Measurements from ENCODE around the gene MINK1. TPM values are rescaled to one million over a fixed set of nuclear protein-coding genes. Genes with fewer than 3 reads are reported as not detected.

Gene MINK1
- total and polyA plus RNA-seq, 2 of the 13 experiments (the other 11 are each of a cell fraction or from before 2014, with no cell fraction given), result 17.2 to 63.9 TPM

- in situ Hi-C loops (cut with HindIII; ENCODE audit: extremely low pct_ligation_motif_present, low pct_unique_long_range_greater_than_20kb) (no loop called here), intact Hi-C loops (cut with micrococcal nuclease; ENCODE audit: unreplicated experiment) (no loop called here)
- Histone ChIP-seq H3K9me3 (ENCODE audit: low read length) (no peaks in the 10 kb centered on the region), H3K79me2 (ENCODE audit: insufficient read depth, low read length) (no peaks in the 10 kb centered on the region), H3K27ac (ENCODE audit: extremely low read length, insufficient read depth, low read length) (no peak overlapping the region), H4K20me1 (ENCODE audit: insufficient read depth, low read length) (no peaks in the 10 kb centered on the region), H3K36me3 (replicated peaks in 1 of 2; ENCODE audit: control insufficient read depth in 1 of 2, insufficient read depth in 2 of 2, low read length in 2 of 2) (peaks cover 16 to 51% of the 10 kb centered on the region in 2 experiments), H3K4me3 (replicated peaks in 1 of 3; ENCODE audit: insufficient read depth in 1 of 3, low read depth in 2 of 3, low read length in 3 of 3) (no peak overlapping the region), H2AFZ (ENCODE audit: low read length) (no peak overlapping the region), H3K4me1 (ENCODE audit: insufficient read depth, low read length) (no peaks in the 10 kb centered on the region), H3K27me3 (ENCODE audit: control insufficient read depth in 1 of 2, insufficient read depth in 2 of 2, low read length in 2 of 2) (no peaks in the 10 kb centered on the region), H3K9ac (ENCODE audit: insufficient read depth, low read depth, low read length) (no peak overlapping the region), H3K4me2 (ENCODE audit: low read depth, low read length) (no peak overlapping the region)
- POLR2A ChIA-PET, result no interaction called here
- CTCF ChIA-PET (ENCODE audit: low intra/inter-chr PET ratio, low total read pairs), result no interaction called here
- no TSS peak for BruUV-seq (replicated peaks)
- 98% methylated on average over 4 of the region's 4 CpGs for WGBS (ENCODE audit: low lambda C conversion rate)
- DNase-seq (ENCODE audit: low spot score) (no peak), ATAC-seq (no peak), FAIRE-seq (no peak)
- TF ChIP-seq SNAI1 (CRISPR knock-in tag; IDR thresholded peaks at IDR 0.05; ENCODE audit: borderline replicate concordance) (no peak), ZNF616 (CRISPR knock-in tag; IDR thresholded peaks at IDR 0.05; ENCODE audit: low read depth) (no peak), ARNTL (CRISPR knock-in tag; IDR thresholded peaks at IDR 0.05) (no peak), HDAC1 (CRISPR knock-in tag; IDR thresholded peaks at IDR 0.05) (no peak), NFIB (CRISPR knock-in tag; IDR thresholded peaks at IDR 0.05; ENCODE audit: borderline replicate concordance) (no peak), SETDB1 (CRISPR knock-in tag; IDR thresholded peaks at IDR 0.05; ENCODE audit: borderline replicate concordance) (no peak), ZNF556 (CRISPR knock-in tag; IDR thresholded peaks at IDR 0.05; ENCODE audit: borderline replicate concordance) (no peak), ZBTB7B (CRISPR knock-in tag; IDR thresholded peaks at IDR 0.05) (no peak), ZNF772 (CRISPR knock-in tag; IDR thresholded peaks at IDR 0.05) (no peak)
- TF ChIP-seq, protein P1, sequence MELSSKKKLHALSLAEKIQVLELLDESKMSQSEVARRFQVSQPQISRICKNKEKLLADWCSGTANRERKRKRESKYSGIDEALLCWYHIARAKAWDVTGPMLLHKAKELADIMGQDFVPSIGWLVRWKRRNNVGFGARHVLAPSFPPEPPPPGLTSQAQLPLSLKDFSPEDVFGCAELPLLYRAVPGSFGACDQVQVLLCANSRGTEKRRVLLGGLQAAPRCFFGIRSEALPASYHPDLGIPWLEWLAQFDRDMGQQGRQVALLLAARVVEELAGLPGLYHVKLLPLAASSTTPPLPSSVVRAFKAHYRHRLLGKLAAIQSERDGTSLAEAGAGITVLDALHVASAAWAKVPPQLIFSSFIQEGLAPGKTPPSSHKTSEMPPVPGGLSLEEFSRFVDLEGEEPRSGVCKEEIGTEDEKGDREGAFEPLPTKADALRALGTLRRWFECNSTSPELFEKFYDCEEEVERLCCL (CRISPR knock-in tag; IDR thresholded peaks at IDR 0.05; ENCODE audit: borderline replicate concordance), result no peak
Measured at GRCh38 chr17:4879601-4880000, 46.5 kb downstream of the MINK1 start.
